Spleen (tissue), 11 donors: ENCODE results near the gene EMX1. TPM values are rescaled to one million over a fixed set of nuclear protein-coding genes. Genes with fewer than 3 reads are reported as not detected.

Experiments used
- DNase-seq: peaks from one replicate; pipeline ENCODE4 v3.0.0-alpha.2; 2020
- H3K27ac ChIP-seq, 8 donors: fragments of 200-600 bp; sonication (generic) in 7 of 8; 1 replicate in 4 of 8; 2 replicates in 4 of 8; pipeline versions ENCODE4 v1.5.0 to v1.8.0; 2016 to 2021; ENCODE audit warnings: inconsistent platforms in 4 of 8, mild to moderate bottlenecking in 4 of 8, moderate library complexity in 1 of 8
- H3K27me3 ChIP-seq, 7 donors: fragments of 200-600 bp; sonication (generic) in 6 of 7; replicated peaks in 1 of 7; 1 replicate in 4 of 7; 2 replicates in 3 of 7; pipeline versions ENCODE4 v1.5.0 to v1.8.0; 2016 to 2021; ENCODE audit warnings: inconsistent platforms in 3 of 7, mild to moderate bottlenecking in 1 of 7
- H3K36me3 ChIP-seq, 6 donors: fragments of 200-600 bp; sonication (generic) in 5 of 6; 1 replicate in 4 of 6; 2 replicates in 2 of 6; pipeline versions ENCODE4 v1.5.0 to v1.8.0; 2016 to 2021; ENCODE audit warnings: inconsistent platforms in 2 of 6
- H3K4me1 ChIP-seq, 6 donors: fragments of 200-600 bp; sonication (generic) in 5 of 6; 1 replicate in 3 of 6; 2 replicates in 3 of 6; pipeline versions ENCODE4 v1.5.0 to v1.8.0; 2016 to 2021; ENCODE audit warnings: inconsistent platforms in 3 of 6
- H3K4me3 ChIP-seq, 8 donors: fragments of 200-600 bp; sonication (generic) in 7 of 8; 1 replicate in 4 of 8; 2 replicates in 4 of 8; pipeline versions ENCODE4 v1.5.0 to v1.8.0; 2016 to 2021; ENCODE audit warnings: inconsistent platforms in 4 of 8, mild to moderate bottlenecking in 4 of 8, moderate library complexity in 2 of 8
- H3K9me3 ChIP-seq, 8 donors: fragments of 200-600 bp; sonication (generic) in 7 of 8; 1 replicate in 4 of 8; 2 replicates in 4 of 8; pipeline versions ENCODE4 v1.5.0 to v1.8.0; 2016 to 2021; ENCODE audit warnings: inconsistent platforms in 4 of 8
- POLR2A ChIP-seq, 3 donors: fragments of 450-650 bp; IDR thresholded peaks; one replicate each; pipeline ENCODE4 v1.5.1; 2017; ENCODE audit warnings: antibody characterized with exemption in 3 of 3, mild to moderate bottlenecking in 1 of 3
- POLR2AphosphoS5 ChIP-seq, 3 donors: sonication (generic); formaldehyde crosslinking; IDR thresholded peaks; one replicate each; pipeline ENCODE4 v1.5.1; 2017; ENCODE audit warnings: antibody characterized with exemption in 3 of 3
- WGBS, 5 donors: extraction: QIAGEN DNeasy Blood & Tissue Kit in 3 of 5; methylation state at CpG; one replicate each; pipeline versions ENCODE4 v1.1.5 to v1.1.7; 2013 to 2018; 5-methylcytosine and 5-hydroxymethylcytosine counted together
- intact Hi-C: fragments of 100-400 bp; cut with DNase I; formaldehyde crosslinking; loops from one replicate; pipeline ENCODE4 v1.15.0; 2023; ENCODE audit warnings: low total_unique reads
- polyA plus RNA-seq, 3 donors: library from polyadenylated mRNA; stranded (reverse); fragments of 200-250 nt; gene quantifications; one replicate each; pipeline ENCODE4 v1.2.1, GENCODE V29; 2013
- total RNA-seq, 7 donors: library from RNA; depleted of rRNA in 3 of 7; stranded (reverse); fragments of >200 nt in 3 of 7; fragmentation: NEBNext Ultra II Directional in 4 of 7; extraction: Animal tissue kit (Norgen Biotek cat#: 25700) in 4 of 7; gene quantifications; one replicate each; pipeline versions ENCODE4 v1.1.0 to v1.2.1, GENCODE V29; 2016 to 2021
- TF ChIP-seq, protein P1 (sequence below), 11 experiments: fragments of 200-600 bp in 7 of 11; fragments of 450-650 bp in 4 of 11; sonication (generic) in 4 of 11; IDR thresholded peaks in 8 of 11; conservative IDR thresholded peaks in 3 of 11; 1 replicate in 7 of 11; 2 replicates in 4 of 11; pipeline versions ENCODE4 v1.4.0 to v1.8.0; 2016 to 2021; ENCODE audit warnings: antibody characterized with exemption in 11 of 11, inconsistent platforms in 4 of 11, mild to moderate bottlenecking in 1 of 11
- donor health status: healthy with polysubstance abuse.
- donor health status: DM: no; HTN: no; CAD: no; lungs with moderate emphysema.
- donor health status: DM: no; HTN: no; CAD: no.
- donor health status: Bipolar disorder and iron deficiency.
- donor health status: healthy.
- donor health status: DM: no; HTN: no; CAD: no.
- donor health status: DM: yes; HTN: yes; CAD: no.

The EMX1 gene
- total and polyA plus RNA-seq, 10 donors: not detected

DNA sequence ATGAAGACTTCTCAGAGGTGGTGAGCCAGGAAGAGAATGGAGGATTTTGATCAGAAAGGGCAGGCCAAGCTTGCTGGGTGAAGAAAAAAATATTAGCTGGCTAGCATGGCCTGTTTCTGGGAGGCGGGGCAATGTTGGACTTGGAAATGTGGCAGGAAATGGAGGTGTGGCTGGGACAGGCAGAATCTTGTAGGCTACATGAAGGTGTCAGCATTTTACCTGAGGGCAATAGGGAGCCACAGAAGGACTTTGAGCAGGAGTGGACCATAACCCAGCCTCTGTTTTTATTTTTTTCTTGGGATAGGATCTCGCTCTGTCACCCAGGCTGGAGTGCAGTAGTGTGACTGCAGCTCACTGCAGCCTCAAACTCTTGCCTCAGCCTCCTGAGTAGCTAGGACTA lies 31.7 kb downstream of the EMX1 start:
- H3K36me3 ChIP-seq: peaks cover 0 to 62% (median 11%) of the 10 kb centered on the region in 6 donors
- 82 to 96% (median 90%) methylated on average over 2 of the region's 2 CpGs for WGBS, 5 donors
- no peak overlapping the region for H3K4me3 ChIP-seq
- no peak overlapping the region for H3K27ac ChIP-seq
- DNase-seq: no peak
- intact Hi-C loops: no loop called here
- no peaks in the 10 kb centered on the region for H3K27me3 ChIP-seq
- H3K9me3 ChIP-seq: no peaks in the 10 kb centered on the region
- TF ChIP-seq POLR2AphosphoS5 (IDR thresholded peaks at IDR 0.05) (no peak), POLR2A (IDR thresholded peaks at IDR 0.05) (no peak)
- TF ChIP-seq, protein P1, sequence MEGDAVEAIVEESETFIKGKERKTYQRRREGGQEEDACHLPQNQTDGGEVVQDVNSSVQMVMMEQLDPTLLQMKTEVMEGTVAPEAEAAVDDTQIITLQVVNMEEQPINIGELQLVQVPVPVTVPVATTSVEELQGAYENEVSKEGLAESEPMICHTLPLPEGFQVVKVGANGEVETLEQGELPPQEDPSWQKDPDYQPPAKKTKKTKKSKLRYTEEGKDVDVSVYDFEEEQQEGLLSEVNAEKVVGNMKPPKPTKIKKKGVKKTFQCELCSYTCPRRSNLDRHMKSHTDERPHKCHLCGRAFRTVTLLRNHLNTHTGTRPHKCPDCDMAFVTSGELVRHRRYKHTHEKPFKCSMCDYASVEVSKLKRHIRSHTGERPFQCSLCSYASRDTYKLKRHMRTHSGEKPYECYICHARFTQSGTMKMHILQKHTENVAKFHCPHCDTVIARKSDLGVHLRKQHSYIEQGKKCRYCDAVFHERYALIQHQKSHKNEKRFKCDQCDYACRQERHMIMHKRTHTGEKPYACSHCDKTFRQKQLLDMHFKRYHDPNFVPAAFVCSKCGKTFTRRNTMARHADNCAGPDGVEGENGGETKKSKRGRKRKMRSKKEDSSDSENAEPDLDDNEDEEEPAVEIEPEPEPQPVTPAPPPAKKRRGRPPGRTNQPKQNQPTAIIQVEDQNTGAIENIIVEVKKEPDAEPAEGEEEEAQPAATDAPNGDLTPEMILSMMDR (IDR thresholded peaks at IDR 0.05 in 8 of 11, conservative IDR thresholded peaks at IDR 0.05 in 3 of 11): no peak
- H3K4me1 ChIP-seq: no peaks in the 10 kb centered on the region

DNA sequence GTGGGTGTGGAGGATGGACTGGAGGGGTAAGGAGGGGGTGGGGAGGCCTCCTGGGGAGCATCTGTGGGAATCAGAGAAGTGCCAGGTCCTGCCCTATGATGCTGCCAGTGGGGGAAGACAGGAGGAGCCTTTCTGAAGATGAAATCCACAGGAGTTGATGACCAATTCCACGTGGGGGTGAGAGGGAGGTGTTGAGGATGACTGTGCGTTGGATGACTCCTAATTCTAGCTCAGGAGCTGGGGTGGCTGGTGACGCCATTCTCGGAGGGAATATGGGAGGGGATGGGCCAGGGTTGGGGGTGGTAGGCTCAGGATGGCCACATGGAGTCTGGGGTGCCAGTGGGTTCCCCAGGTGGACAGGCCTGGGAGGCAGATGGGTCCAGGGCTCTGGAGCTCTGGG lies 32.3 kb downstream of the EMX1 start:
- H3K4me1 ChIP-seq: peaks cover 0 to 5% (median 0%) of the 10 kb centered on the region in 6 donors
- intact Hi-C loops: no loop called here
- 83 to 93% (median 89%) methylated on average over 3 to 4 of the region's 4 CpGs for WGBS, 5 donors
- peaks cover 0 to 62% (median 5%) of the 10 kb centered on the region in 6 donors for H3K36me3 ChIP-seq
- no peaks in the 10 kb centered on the region for H3K9me3 ChIP-seq
- H3K27me3 ChIP-seq: no peaks in the 10 kb centered on the region
- no peak for DNase-seq
- H3K4me3 ChIP-seq: no peak overlapping the region
- H3K27ac ChIP-seq: no peak overlapping the region
- TF ChIP-seq, protein P1 (IDR thresholded peaks at IDR 0.05 in 8 of 11, conservative IDR thresholded peaks at IDR 0.05 in 3 of 11): no peak
- TF ChIP-seq POLR2A (IDR thresholded peaks at IDR 0.05): no peak
- no peak for TF ChIP-seq POLR2AphosphoS5 (IDR thresholded peaks at IDR 0.05)

DNA sequence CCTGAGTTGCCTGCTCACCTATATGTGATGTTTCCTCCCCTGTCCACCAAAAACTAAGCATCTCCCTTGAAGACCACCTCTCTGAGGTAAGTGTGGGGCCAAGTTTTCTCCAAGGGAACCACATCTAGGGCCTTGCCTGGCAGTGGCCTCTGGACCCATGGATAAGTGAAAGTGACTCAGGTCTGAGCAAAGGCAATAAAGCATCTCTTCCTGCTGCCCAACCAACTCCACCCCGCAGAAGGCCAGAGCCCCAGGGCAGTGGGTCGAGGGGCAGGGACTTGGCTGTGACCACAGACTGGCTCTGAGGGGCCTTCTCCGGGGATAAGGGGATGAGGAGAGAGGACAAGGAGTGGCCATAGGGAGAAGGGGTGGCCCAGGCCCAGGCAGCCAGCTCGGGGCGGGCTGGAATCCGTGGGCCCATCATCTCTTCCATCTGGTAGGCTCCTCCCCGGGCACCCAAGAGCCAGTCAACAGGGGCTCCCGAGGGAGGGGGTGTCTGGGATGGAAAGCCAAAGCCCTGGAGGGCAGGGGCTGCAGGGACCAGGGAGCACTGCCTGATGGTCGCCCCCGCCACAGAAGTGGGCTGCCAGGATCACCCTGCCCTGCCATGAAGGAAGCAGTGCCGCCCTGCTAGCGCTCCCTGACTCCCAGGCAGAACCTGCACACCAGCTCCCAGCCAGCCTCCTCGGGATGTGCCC lies 33.4 kb downstream of the EMX1 start:
- no peak for DNase-seq
- intact Hi-C loops: no loop called here
- peaks cover 0 to 60% (median 0%) of the 10 kb centered on the region in 6 donors for H3K36me3 ChIP-seq
- no peaks in the 10 kb centered on the region for H3K9me3 ChIP-seq
- 86 to 92% (median 88%) methylated on average over 10 to 13 of the region's 13 CpGs for WGBS, 5 donors
- TF ChIP-seq POLR2AphosphoS5 (IDR thresholded peaks at IDR 0.05): no peak
- TF ChIP-seq POLR2A (IDR thresholded peaks at IDR 0.05): no peak
- TF ChIP-seq, protein P1 (IDR thresholded peaks at IDR 0.05 in 8 of 11, conservative IDR thresholded peaks at IDR 0.05 in 3 of 11): no peak
- no peak overlapping the region for H3K27ac ChIP-seq
- no peaks in the 10 kb centered on the region for H3K27me3 ChIP-seq
- peaks cover 0 to 6% (median 0%) of the 10 kb centered on the region in 6 donors for H3K4me1 ChIP-seq
- no peak overlapping the region for H3K4me3 ChIP-seq

DNA sequence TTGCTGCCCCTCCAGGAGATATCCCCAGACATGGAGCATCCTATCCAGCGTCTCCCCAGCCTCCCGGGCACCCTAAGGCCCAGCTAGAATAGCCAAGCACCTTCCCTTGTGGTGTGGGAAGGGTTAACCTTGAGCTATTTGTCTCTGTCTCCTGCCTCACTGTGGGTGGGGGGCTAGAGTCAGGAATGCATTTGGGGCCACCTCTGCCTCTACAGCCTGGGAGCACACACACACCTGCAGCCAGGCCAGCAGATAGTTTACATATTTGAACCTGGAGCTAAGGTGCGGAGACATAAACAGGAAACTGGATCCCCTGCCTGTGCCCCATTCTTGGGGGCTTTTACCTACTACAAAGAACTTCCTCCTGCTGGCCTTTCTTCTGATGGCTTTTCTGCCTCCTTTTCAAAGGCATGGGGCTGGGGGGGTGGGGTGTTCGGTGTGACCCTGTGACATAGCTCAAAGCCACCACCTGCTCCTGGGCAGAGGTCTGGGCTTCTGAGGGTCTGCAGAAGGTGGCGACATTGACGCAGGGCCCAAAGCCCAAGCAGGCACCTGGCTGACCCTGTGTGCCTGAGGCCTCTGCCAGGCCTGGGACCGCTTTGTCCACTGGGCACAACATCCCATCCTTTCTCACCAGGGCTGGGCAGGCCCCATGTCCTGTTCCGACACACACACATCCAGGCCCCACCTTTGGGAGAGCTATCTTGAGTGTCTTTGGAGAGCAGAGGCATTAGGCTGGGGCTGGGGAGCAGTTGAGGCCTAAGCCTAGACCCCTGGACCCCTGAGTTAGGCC lies 34.2 kb downstream of the EMX1 start:
- H3K4me1 ChIP-seq: peaks cover 0 to 9% (median 0%) of the 10 kb centered on the region in 6 donors
- no peak for DNase-seq
- TF ChIP-seq POLR2A (IDR thresholded peaks at IDR 0.05): no peak
- TF ChIP-seq, protein P1 (IDR thresholded peaks at IDR 0.05 in 8 of 11, conservative IDR thresholded peaks at IDR 0.05 in 3 of 11): no peak
- no peak for TF ChIP-seq POLR2AphosphoS5 (IDR thresholded peaks at IDR 0.05)
- H3K36me3 ChIP-seq: peaks cover 0 to 67% (median 0%) of the 10 kb centered on the region in 6 donors
- H3K9me3 ChIP-seq: no peaks in the 10 kb centered on the region
- no peaks in the 10 kb centered on the region for H3K27me3 ChIP-seq
- intact Hi-C loops: no loop called here
- no peak overlapping the region for H3K27ac ChIP-seq
- H3K4me3 ChIP-seq: no peak overlapping the region
- 76 to 91% (median 85%) methylated on average over 6 to 8 of the region's 8 CpGs for WGBS, 5 donors
